ENCODE data around the gene VAT1L. TPM values are rescaled to one million over a fixed set of nuclear protein-coding genes. Genes with fewer than 3 reads are reported as not detected.

The VAT1L gene
- total and polyA plus RNA-seq, 2 donors (not counting 1 experiment from before 2014, with no cell fraction given) = not detected

GRCh38 chr16:77956231-77956630 lies 167.9 kb downstream of the VAT1L start:
- Histone ChIP-seq H3K27ac (ENCODE audit: low read length in 2 of 2) (no peak overlapping the region), H3K4me1 (ENCODE audit: control insufficient read depth in 2 of 2, insufficient read depth in 2 of 2, low read length in 2 of 2) (no peaks in the 10 kb centered on the region), H3K36me3 (replicated peaks in 1 of 2; ENCODE audit: control extremely low read depth in 1 of 2, control insufficient read depth in 1 of 2, extremely low read depth in 1 of 2, insufficient read depth in 2 of 2, low read length in 1 of 2) (no peaks in the 10 kb centered on the region), H4K20me1 (ENCODE audit: control insufficient read depth, insufficient read depth, low read length, poor library complexity, severe bottlenecking) (no peaks in the 10 kb centered on the region), H3K79me2 (ENCODE audit: control insufficient read depth, insufficient read depth, low read length) (no peaks in the 10 kb centered on the region), H3K4me3 (ENCODE audit: control extremely low read depth in 1 of 5, extremely low read depth in 1 of 5, insufficient read depth in 1 of 5, low read depth in 2 of 5, low read length in 4 of 5) (no peak overlapping the region), H3K9ac (ENCODE audit: low read length) (no peak overlapping the region), H3K27me3 (replicated peaks in 1 of 4; ENCODE audit: control extremely low read depth in 1 of 4, control insufficient read depth in 3 of 4, insufficient read depth in 4 of 4, low read length in 3 of 4) (no peaks in the 10 kb centered on the region), H3K9me3 (ENCODE audit: control extremely low read depth in 1 of 3, control insufficient read depth in 2 of 3, insufficient read depth in 1 of 3, low read length in 2 of 3) (no peaks in the 10 kb centered on the region), H2AFZ (ENCODE audit: insufficient read depth, low read depth, low read length, poor library complexity, severe bottlenecking) (no peak overlapping the region), H3K4me2 (replicated peaks; ENCODE audit: low read depth, low read length, poor library complexity, severe bottlenecking) (no peak overlapping the region)
- Mint-ChIP-seq H3K27me3 (peaks cover 3% of the 10 kb centered on the region), H3K4me1 (no peaks in the 10 kb centered on the region), H3K9me3 (ENCODE audit: insufficient read depth) (no peaks in the 10 kb centered on the region), H3K4me3 (no peak overlapping the region), H3K27ac (no peak overlapping the region)
- no peak for TF ChIP-seq CTCF (IDR thresholded peaks at IDR 0.05)
- TF ChIP-seq EZH2 (IDR thresholded peaks at IDR 0.05; ENCODE audit: borderline replicate concordance, insufficient read depth, low read depth, low read length, poor library complexity, severe bottlenecking) = no peak
- intact Hi-C loops (cut with micrococcal nuclease) = no loop called here
- DNase-seq (no peak), ATAC-seq (ENCODE audit: low read depth) (no peak)
- 93% methylated on average over 3 of the region's 4 CpGs for WGBS (ENCODE audit: insufficient coverage)
- CTCF ChIA-PET = no interaction called here
- POLR2A ChIA-PET = no interaction called here

- no peak overlapping the region for H3K4me3 Mint-ChIP-seq
- DNase-seq (no peak), ATAC-seq (ENCODE audit: low read depth) (no peak)
- WGBS (ENCODE audit: insufficient coverage) = 92% methylated on average over 5 of the region's 5 CpGs
- Histone ChIP-seq H3K27ac (ENCODE audit: low read length in 2 of 2) (no peak overlapping the region), H3K36me3 (replicated peaks in 1 of 2; ENCODE audit: control extremely low read depth in 1 of 2, control insufficient read depth in 1 of 2, extremely low read depth in 1 of 2, insufficient read depth in 2 of 2, low read length in 1 of 2) (no peaks in the 10 kb centered on the region), H3K79me2 (ENCODE audit: control insufficient read depth, insufficient read depth, low read length) (no peaks in the 10 kb centered on the region), H3K27me3 (replicated peaks in 1 of 4; ENCODE audit: control extremely low read depth in 1 of 4, control insufficient read depth in 3 of 4, insufficient read depth in 4 of 4, low read length in 3 of 4) (peaks cover 0 to 2% (median 0%) of the 10 kb centered on the region in 4 experiments), H3K4me1 (ENCODE audit: control insufficient read depth in 2 of 2, insufficient read depth in 2 of 2, low read length in 2 of 2) (no peaks in the 10 kb centered on the region), H3K4me2 (replicated peaks; ENCODE audit: low read depth, low read length, poor library complexity, severe bottlenecking) (no peak overlapping the region), H2AFZ (ENCODE audit: insufficient read depth, low read depth, low read length, poor library complexity, severe bottlenecking) (no peak overlapping the region), H3K9ac (ENCODE audit: low read length) (no peak overlapping the region), H3K4me3 (ENCODE audit: control extremely low read depth in 1 of 5, extremely low read depth in 1 of 5, insufficient read depth in 1 of 5, low read depth in 2 of 5, low read length in 4 of 5) (no peak overlapping the region), H4K20me1 (ENCODE audit: control insufficient read depth, insufficient read depth, low read length, poor library complexity, severe bottlenecking) (no peaks in the 10 kb centered on the region), H3K9me3 (ENCODE audit: control extremely low read depth in 1 of 3, control insufficient read depth in 2 of 3, insufficient read depth in 1 of 3, low read length in 2 of 3) (no peaks in the 10 kb centered on the region)
- H3K27me3 Mint-ChIP-seq = peaks cover 19% of the 10 kb centered on the region
- no peak overlapping the region for H3K27ac Mint-ChIP-seq
- TF ChIP-seq EZH2 (IDR thresholded peaks at IDR 0.05; ENCODE audit: borderline replicate concordance, insufficient read depth, low read depth, low read length, poor library complexity, severe bottlenecking) = no peak
- no peak for TF ChIP-seq CTCF (IDR thresholded peaks at IDR 0.05)
- no peaks in the 10 kb centered on the region for H3K4me1 Mint-ChIP-seq
- intact Hi-C loops (cut with micrococcal nuclease) = no loop called here
- no peaks in the 10 kb centered on the region for H3K9me3 Mint-ChIP-seq (ENCODE audit: insufficient read depth)
- ChIA-PET CTCF (interaction anchor here (1.7 kb wide), 1 partner anchor 12 kb away, joined by 4 read pairs; no protein-coding TSS in a partner anchor), POLR2A (no interaction called here)
Observed at GRCh38 chr16:77960766-77961165, 172.4 kb downstream of the VAT1L start.

Measured in B cell (primary cell).